CD4-positive, alpha-beta T cell treated with Interleukin-15 for 4 hours (primary cell): ENCODE data around the gene WARS2.
A peak's percentile ranks its signal among the peaks of the same experiment; 100 is the strongest.
"Not testable (repeated sequence)": the region's sequence is repeated elsewhere in the genome, so short reads cannot be mapped to it uniquely, and the experiment has no call there.

ENCODE experiments used
- DNase-seq: peaks from one replicate; pipeline ENCODE4 v3.0.0-alpha.2; 2020; ENCODE audit warnings: low spot score

WARS2 gene

DNA sequence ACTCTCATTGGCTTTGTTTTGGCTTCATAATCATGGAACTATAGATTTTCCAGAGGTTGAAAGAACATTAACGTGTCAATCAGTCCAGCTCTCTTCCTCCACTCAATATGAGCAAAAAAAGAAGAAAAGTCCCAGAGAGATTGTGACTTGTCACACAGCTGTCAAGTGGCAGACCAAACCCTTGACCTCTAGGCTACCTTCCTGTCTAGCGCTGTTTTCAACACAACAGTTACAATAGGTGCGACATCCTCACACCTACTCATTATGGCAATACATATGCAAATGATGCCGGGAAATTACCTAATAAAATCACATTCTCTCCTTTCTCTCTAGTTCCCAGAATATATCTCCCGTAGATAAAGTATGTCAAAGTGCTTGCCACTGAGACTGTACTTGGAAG lies 1.1 kb downstream of the WARS2 start:
- peak; percentile 59 for DNase-seq

DNA sequence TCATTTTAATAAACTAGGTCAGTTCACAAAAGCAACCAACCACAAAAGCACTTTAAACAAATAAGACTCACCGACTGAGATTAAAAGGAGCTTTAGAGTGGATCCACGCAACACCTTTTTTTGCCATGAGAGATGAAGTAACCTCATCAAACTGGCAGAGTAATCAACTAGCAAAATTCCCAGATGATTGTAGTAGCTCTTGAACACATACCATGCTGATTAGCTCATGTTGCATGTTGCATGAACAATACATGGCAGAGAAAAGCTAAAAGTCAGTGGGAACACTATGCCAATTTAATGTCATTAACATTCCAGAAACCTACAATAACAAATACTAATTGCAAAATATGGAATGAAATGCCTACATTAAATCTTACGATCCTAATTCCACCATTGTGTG lies 4.1 kb downstream of the WARS2 start:
- no peak for DNase-seq

DNA sequence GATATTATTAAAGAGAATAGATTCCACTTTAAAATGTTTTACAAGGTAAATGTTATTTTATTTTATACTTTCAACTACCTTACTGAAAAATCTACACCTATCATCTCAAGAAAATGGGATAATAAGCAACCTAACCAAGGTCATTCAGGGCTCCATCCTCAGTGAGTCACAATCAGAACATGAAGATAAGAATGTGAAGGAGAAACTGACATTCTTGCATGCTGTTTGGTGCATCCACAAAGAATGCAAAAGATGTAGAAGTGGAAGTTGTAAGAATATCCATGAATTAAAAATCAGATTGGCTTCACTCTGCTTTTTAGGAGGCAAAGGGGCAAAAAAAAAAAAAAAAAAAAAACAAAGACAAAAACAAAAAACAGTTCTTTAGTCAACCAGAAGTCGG lies 6.5 kb downstream of the WARS2 start:
- no peak for DNase-seq

DNA sequence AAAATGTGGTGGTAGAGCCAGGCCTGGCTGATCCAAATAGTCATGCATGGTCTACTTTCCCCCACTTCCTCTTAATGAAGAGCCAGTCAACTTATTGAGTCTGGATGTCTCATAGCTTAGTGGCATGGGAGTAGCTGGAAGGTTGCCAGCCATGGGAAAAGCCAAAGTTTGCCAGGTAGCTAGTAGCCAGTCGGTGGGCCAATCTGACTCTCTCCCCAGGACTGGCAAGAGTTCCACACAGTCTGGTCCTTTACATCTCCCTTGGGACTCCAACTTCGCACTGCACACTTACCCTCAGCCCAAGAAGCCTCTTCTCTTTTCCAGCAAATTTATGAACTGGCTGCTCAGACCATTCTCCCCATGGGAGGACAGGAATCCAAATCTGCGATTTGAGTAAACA lies 8.3 kb downstream of the WARS2 start:
- no peak for DNase-seq

- no peak for DNase-seq
Observed at GRCh38 chr1:119125874-119126273, 14.6 kb downstream of the WARS2 start.

DNA sequence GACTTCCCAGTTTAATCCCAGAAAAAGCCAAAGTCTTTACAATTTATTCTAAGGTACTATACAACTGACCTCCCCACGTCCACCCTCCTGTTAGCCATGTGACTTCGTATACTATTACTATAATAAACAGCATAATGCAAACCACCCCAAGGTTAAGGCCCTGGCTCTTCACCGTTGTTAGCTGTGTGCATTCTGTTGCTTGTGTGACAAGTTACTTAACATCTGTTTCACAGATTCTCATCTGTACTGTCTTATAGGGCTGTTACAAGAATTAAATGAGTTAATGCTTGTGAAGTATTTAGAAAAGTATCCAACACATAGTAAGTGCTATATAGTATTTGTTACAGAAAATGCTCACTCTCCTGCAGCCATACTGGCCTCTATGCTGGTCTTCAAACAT lies 15.7 kb downstream of the WARS2 start:
- no peak for DNase-seq

DNA sequence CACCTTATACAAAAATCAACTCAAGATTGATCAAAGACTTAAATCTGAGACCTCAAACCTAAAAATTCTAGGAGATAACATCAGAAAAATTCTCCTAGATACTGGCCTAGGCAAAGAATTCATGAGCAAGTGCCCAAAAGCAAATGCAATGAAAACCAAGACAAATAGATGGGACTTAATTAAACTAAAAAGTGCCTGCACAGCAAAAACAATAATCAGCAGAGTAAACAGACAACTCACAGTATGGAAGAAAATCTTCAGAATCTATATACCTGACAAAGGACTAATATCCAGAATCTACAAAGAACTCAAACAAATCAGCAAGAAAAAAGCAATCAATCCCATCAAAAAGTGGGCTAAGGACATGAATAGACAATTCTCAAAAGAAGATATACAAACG lies 18.6 kb downstream of the WARS2 start:
- DNase-seq, result not testable (repeated sequence)

DNA sequence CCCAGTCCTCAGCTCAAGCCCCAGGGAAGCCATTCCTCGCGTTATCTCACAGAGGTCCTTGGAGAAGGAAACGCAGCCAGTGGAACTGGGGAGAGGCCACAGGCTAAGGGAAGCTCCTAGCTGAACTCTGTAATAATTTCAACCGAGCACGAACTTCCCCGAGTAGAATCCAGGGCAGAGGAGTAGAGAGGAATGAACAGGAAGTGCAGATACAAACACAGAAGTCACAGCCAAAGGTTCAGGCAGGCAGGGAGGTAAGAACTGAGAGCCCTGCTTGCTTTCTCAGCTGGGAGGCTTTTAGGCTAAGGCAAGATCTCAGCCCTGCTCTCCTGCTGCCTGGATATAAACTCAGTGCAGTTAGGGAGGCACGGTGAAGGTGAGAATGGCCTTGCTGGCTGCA lies 23.7 kb downstream of the WARS2 start:
- no peak for DNase-seq

GRCh38 chr1:119115736-119116135 lies 24.7 kb downstream of the WARS2 start:
- no peak for DNase-seq

DNA sequence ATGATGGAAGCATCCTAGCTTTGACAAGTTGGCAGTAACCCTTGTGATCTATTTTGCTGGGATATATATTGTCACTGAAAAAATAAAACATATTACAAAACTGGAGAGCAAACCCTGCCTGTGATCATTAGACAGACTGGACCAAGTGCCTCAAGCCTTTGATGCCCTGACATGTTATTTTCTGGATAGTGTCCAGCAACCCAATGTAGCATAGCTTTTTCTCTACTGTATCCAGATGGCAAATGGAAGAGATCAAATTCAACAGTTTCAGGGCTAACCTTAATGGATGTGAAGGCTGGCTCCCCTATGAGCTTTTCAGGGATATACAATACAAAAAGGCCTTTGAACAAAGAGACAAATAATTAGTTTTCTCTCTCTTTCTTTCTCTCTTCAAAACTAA lies 25.1 kb downstream of the WARS2 start:
- no peak for DNase-seq

DNA sequence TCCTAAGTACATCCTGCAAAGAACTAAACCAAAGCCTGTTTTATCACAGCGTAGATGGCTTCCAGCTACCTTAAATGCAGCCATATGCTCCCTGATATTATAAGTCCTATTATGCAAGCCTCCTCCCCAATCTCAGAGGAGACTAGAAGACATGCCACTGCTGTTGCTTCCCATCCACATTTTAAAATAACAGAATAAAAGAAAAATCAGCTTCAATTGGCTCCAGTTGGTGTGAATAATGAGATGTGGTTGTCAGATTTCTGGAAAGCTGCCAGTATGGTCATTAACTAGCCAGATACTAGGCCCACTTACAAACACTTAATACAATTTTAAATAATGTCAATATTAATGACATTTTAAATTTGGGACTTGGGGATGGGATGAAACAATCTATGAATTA lies 25.7 kb downstream of the WARS2 start:
- no peak for DNase-seq

DNA sequence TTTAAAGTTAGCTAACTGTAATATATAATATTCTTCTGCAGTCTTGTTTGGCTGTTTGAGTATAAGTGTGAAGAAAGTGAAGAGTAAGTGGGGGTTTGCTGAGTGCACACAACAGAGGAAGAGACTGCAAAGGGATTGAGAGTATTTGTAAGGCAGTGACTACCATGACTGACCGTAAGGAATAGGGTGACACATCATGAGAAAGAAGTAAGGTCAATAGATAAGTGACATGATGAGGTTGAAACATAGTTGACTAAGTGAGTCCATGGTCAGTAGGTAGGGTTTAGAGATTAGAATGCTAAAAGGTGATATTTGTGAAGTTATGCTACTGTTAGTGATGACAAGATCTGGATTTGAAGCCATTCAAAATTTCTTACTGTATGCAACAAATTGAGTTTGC lies 27.7 kb downstream of the WARS2 start:
- no peak for DNase-seq

DNA sequence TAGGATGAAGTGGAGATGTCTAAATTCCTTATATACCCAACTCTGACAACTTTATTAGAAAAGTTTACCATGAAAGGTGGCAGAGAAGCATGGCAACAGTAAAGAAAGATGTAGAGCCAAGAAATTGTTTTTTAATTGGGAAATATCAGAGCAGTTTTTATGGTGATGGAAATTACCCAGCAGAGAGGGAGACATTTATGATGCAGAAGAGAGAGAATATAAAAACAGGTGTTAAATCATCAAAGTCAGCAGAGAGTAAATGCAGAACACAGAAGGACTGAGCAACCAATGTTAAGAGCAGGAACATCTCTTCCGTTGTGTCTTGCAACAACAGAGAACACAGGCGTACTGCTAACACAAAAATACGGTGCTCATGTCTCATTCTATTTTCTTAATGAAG lies 28.2 kb downstream of the WARS2 start:
- DNase-seq, result no peak

GRCh38 chr1:119108988-119109387 lies 31.5 kb downstream of the WARS2 start:
- DNase-seq, result no peak

DNA sequence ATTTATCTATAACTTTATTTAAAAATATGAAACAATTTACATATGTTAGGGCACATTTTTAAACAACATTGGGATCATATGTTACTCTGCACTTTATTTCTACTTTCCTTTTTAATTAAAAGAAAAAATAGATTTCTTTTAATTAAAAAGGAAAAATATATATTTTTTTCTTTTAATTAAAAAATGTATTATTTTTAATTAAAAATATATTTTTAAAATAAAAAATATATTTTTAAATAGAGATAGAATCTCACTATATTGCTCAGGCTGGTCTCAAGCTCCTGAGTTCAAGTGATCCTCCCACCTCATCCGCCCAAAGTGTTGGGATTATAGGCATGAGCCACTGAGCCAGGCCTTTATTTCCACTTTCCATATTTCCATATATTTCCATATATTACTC lies 36.7 kb downstream of the WARS2 start:
- no peak for DNase-seq

- no peak for DNase-seq
Observed at GRCh38 chr1:119102051-119102450, 38.4 kb downstream of the WARS2 start.

GRCh38 chr1:119101563-119101962 lies 38.9 kb downstream of the WARS2 start:
- DNase-seq, result no peak

GRCh38 chr1:119099775-119100174 lies 40.7 kb downstream of the WARS2 start:
- DNase-seq, result no peak

GRCh38 chr1:119097380-119097779 lies 43.1 kb downstream of the WARS2 start:
- DNase-seq, result no peak

- no peak for DNase-seq
Observed at GRCh38 chr1:119093721-119094120, 46.7 kb downstream of the WARS2 start.

DNA sequence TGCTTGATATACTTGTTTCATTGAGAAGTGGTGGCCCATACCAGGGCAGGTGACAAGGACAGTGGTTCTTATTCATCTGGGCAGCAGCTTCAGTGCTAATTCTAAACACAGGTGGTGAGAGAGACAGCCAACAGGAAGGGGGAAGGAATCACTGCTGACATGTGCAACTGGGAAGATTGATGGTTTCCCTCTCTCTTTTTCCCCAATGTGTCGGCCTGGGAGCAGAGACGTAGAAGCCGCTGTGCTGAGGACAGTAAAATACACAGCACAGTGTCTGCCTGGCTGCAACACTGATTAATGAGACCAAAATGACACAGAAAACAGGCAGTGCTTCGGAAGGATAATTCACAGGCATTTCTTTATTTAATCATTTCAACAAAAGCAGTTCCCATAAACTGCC lies 48.8 kb downstream of the WARS2 start:
- DNase-seq, result no peak

- DNase-seq, result no peak
Observed at GRCh38 chr1:119090250-119090649, 50.2 kb downstream of the WARS2 start.

DNA sequence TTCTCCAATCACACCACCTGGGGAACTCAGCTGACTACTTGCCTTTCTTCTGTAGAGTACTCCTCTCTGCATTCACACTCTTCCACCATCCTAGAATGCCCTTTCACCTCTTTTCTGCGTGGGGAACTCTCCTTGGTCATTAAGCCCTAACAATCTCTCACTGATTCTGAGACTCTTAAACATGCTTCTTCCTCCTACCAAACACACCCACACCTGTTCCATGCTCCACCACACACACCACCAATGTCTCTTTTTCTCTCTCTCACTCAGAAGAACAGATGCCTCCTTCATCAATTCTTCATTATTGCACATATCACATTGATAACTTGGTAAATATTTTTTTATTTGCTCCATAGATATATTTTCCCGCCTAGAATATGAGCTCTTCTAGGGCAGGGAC lies 53.6 kb downstream of the WARS2 start:
- DNase-seq, result no peak

GRCh38 chr1:119084798-119085197 lies 55.7 kb downstream of the WARS2 start:
- no peak for DNase-seq

DNA sequence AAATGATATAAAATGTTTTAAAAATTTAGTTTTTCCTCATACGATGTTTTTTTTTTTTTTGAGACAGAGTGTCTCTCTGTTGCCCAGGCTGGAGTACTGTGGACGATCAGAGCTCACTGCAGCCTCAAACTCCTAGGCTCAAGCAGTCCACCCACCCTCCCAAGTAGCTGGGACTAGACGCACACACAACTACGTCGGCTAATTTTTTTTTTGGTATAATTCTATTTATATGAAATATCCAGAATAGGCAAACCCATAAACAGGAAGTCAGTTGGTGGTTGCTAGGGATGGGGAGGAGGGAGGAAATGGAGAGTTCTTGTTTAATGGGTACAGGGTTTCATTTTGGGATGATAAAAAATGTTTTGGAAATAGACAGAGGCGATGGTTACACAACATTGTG lies 56.5 kb downstream of the WARS2 start:
- no peak for DNase-seq
